HepG2 (cell line): ENCODE results near the gene HS6ST1. TPM values are rescaled to one million over a fixed set of nuclear protein-coding genes. Genes with fewer than 3 reads are reported as not detected.

ENCODE experiments used
- ATAC-seq: fragments of 200-7000 bp; cut with Tn5 transposase; 3 replicates; pipeline ENCODE4 v1.9.1; 2020; ENCODE audit warnings: mild to moderate bottlenecking, moderate library complexity
- BruUV-seq: library from RNA; stranded (reverse); fragments of 400-500 nt; replicated peaks from 2 replicates; lab custom pipeline; 2021; lab: Mats Ljungman, UMichigan
- CTCF ChIA-PET: fragments of 300-600 bp; formaldehyde crosslinking; extraction: SDS; loops from one replicate; lab custom pipeline; 2021; ENCODE audit warnings: low total read pairs, inconsistent platforms, low intra/inter-chr PET ratio; lab: Yijun Ruan, JAX
- POLR2A ChIA-PET: fragments of 350-600 bp; sonication (Branson Sonifier 250); formaldehyde crosslinking; loops from one replicate; lab custom pipeline; 2020; ENCODE audit warnings: antibody characterized with exemption, inconsistent platforms; lab: Yijun Ruan, JAX
- DNase-seq: peaks from one replicate; pipeline ENCODE4 v3.0.0-alpha.2; 2015; ENCODE audit warnings: low spot score
- FAIRE-seq: peaks from 3 replicates; lab custom pipeline; 2011; peaks lifted over from hg19 to GRCh38; lab: Jason Lieb, UNC
- H2AFZ ChIP-seq: one replicate; pipeline ENCODE4 v1.6.1; 2011; ENCODE audit warnings: low read length, inconsistent platforms
- H3K27ac ChIP-seq: fragments of 300-600 bp; 3 replicates; pipeline ENCODE4 v1.8.0; 2011; ENCODE audit warnings: mixed run types, mild to moderate bottlenecking, mixed read lengths, low read length, inconsistent platforms; ENCODE audit not compliant: insufficient read depth; ENCODE audit errors: extremely low read length
- H3K27me3 ChIP-seq, 2 experiments: fragments of 200-600 bp in 1 of 2; 2 replicates in 1 of 2; 3 replicates in 1 of 2; pipeline versions ENCODE4 v1.6.0 to v1.8.0; 2011; ENCODE audit warnings: low read length in 2 of 2, mild to moderate bottlenecking in 2 of 2, moderate library complexity in 2 of 2, inconsistent platforms in 1 of 2; ENCODE audit not compliant: insufficient read depth in 2 of 2, control insufficient read depth in 1 of 2
- H3K36me3 ChIP-seq, 2 experiments: fragments of 200-600 bp in 1 of 2; replicated peaks in 1 of 2; 2 replicates in 1 of 2; 3 replicates in 1 of 2; pipeline versions ENCODE4 v1.5.1 to v1.8.0; 2011; ENCODE audit warnings: low read length in 2 of 2, inconsistent platforms in 1 of 2; ENCODE audit not compliant: insufficient read depth in 2 of 2, control insufficient read depth in 1 of 2
- H3K4me1 ChIP-seq: 2 replicates; pipeline ENCODE4 v1.5.1; 2012; ENCODE audit warnings: low read length, inconsistent platforms; ENCODE audit not compliant: insufficient read depth
- H3K4me2 ChIP-seq: 2 replicates; pipeline ENCODE4 v1.6.0; 2011; ENCODE audit warnings: low read depth, low read length, inconsistent platforms
- H3K4me3 ChIP-seq, 3 experiments: fragments of 200-600 bp in 1 of 3; sonication (generic), shearing (Covaris generic) in 1 of 3; replicated peaks in 1 of 3; 2 replicates each; pipeline ENCODE4 v1.5.1; 2011 to 2016; ENCODE audit warnings: low read length in 3 of 3, inconsistent platforms in 2 of 3, low read depth in 2 of 3, mild to moderate bottlenecking in 2 of 3, control low read depth in 1 of 3, mixed read lengths in 1 of 3; ENCODE audit not compliant: insufficient read depth in 1 of 3
- H3K79me2 ChIP-seq: one replicate; pipeline ENCODE4 v1.6.1; 2011; ENCODE audit warnings: low read length, inconsistent platforms; ENCODE audit not compliant: insufficient read depth
- H3K9ac ChIP-seq: 2 replicates; pipeline ENCODE4 v1.6.0; 2011; ENCODE audit warnings: mild to moderate bottlenecking, low read depth, low read length, inconsistent platforms; ENCODE audit not compliant: insufficient read depth
- H3K9me3 ChIP-seq: 2 replicates; pipeline ENCODE4 v1.5.1; 2012; ENCODE audit warnings: mild to moderate bottlenecking, low read length
- H4K20me1 ChIP-seq: 2 replicates; pipeline ENCODE4 v1.6.0; 2011; ENCODE audit warnings: inconsistent platforms, mild to moderate bottlenecking, low read length, moderate library complexity; ENCODE audit not compliant: insufficient read depth
- ARHGAP35 ChIP-seq: sonication (generic); formaldehyde crosslinking; IDR thresholded peaks from 2 replicates; pipeline ENCODE4 v1.9.0; 2022; ENCODE audit warnings: mild to moderate bottlenecking, inconsistent platforms, moderate library complexity, missing genetic modification reagents, borderline replicate concordance
- BRD4 ChIP-seq: sonication (generic); formaldehyde crosslinking; IDR thresholded peaks from 2 replicates; pipeline ENCODE4 v1.4.0; 2020; ENCODE audit warnings: missing genetic modification reagents
- HMG20B ChIP-seq: conservative IDR thresholded peaks from 2 replicates; pipeline ENCODE4 v1.6.1; 2016; ENCODE audit warnings: missing genetic modification reagents, missing compliant biosample characterization
- IRF9 ChIP-seq: sonication (generic); formaldehyde crosslinking; IDR thresholded peaks from 2 replicates; pipeline ENCODE4 v1.8.0; 2022; ENCODE audit warnings: missing genetic modification reagents, mild to moderate bottlenecking, borderline replicate concordance
- JARID2 ChIP-seq: sonication (generic); formaldehyde crosslinking; IDR thresholded peaks from 2 replicates; pipeline ENCODE4 v1.8.1; 2023; ENCODE audit warnings: missing genetic modification reagents, inconsistent platforms; ENCODE audit not compliant: insufficient replicate concordance
- NR2C2 ChIP-seq: sonication (generic); formaldehyde crosslinking; IDR thresholded peaks from 2 replicates; pipeline ENCODE4 v1.4.0; 2020; ENCODE audit warnings: missing genetic modification reagents, mild to moderate bottlenecking, moderate library complexity, borderline replicate concordance
- SUZ12 ChIP-seq: fragments of 150-350 bp; IDR thresholded peaks from 2 replicates; pipeline ENCODE4 v1.6.1; 2014; ENCODE audit warnings: low read depth, low read length
- XBP1 ChIP-seq: sonication (generic); formaldehyde crosslinking; IDR thresholded peaks from 2 replicates; pipeline ENCODE4 v1.5.0; 2020; ENCODE audit warnings: missing genetic modification reagents
- ZNF33A ChIP-seq: sonication (generic); formaldehyde crosslinking; IDR thresholded peaks from 2 replicates; pipeline ENCODE4 v1.5.1; 2020; ENCODE audit warnings: missing genetic modification reagents, mild to moderate bottlenecking, moderate library complexity, borderline replicate concordance
- ZNF550 ChIP-seq: sonication (generic); formaldehyde crosslinking; IDR thresholded peaks from 2 replicates; pipeline ENCODE4 v1.4.0; 2020; ENCODE audit warnings: mild to moderate bottlenecking, missing genetic modification reagents, borderline replicate concordance
- ZNF558 ChIP-seq: sonication (generic); formaldehyde crosslinking; IDR thresholded peaks from 2 replicates; pipeline ENCODE4 v1.9.0; 2022; ENCODE audit warnings: mild to moderate bottlenecking, missing genetic modification reagents, borderline replicate concordance
- ZNF773 ChIP-seq: sonication (generic); formaldehyde crosslinking; IDR thresholded peaks from 2 replicates; pipeline ENCODE4 v1.4.0; 2020; ENCODE audit warnings: missing genetic modification reagents, borderline replicate concordance
- ZNF83 ChIP-seq: sonication (generic); formaldehyde crosslinking; IDR thresholded peaks from 2 replicates; pipeline ENCODE4 v1.4.0; 2020; ENCODE audit warnings: missing genetic modification reagents, mild to moderate bottlenecking, borderline replicate concordance
- WGBS: methylation state at CpG from one replicate; pipeline ENCODE4 v1.1.6; 2017; ENCODE audit warnings: low lambda C conversion rate; 5-methylcytosine and 5-hydroxymethylcytosine counted together
- in situ Hi-C: cut with HindIII; loops from 2 replicates; pipeline ENCODE4 v1.10.0; 2017; ENCODE audit warnings: low pct_unique_long_range_greater_than_20kb; ENCODE audit not compliant: extremely low pct_ligation_motif_present
- intact Hi-C: fragments of 100-400 bp; cut with micrococcal nuclease; formaldehyde crosslinking; loops from one replicate; pipeline ENCODE4 v1.10.0; 2022; ENCODE audit not compliant: unreplicated experiment
- polyA plus RNA-seq, 8 experiments: library from polyadenylated mRNA; depleted of rRNA in 3 of 8; stranded (reverse) in 7 of 8; unstranded in 1 of 8; fragments of >200 nt; fragmentation: Illumina TruSeq in 4 of 8; extraction: Trizol in 4 of 8; gene quantifications; 2 replicates each; pipeline versions ENCODE4 v1.2.1 to v1.2.3, GENCODE V29; 2011 to 2016; ENCODE audit warnings: low read depth in 4 of 8, missing spikeins in 1 of 8, mixed read lengths in 1 of 8; ENCODE audit not compliant: insufficient read depth in 1 of 8
- total RNA-seq, 5 experiments: library from RNA; depleted of rRNA; stranded (reverse); fragments of >200 nt; fragmentation: Illumina TruSeq; extraction: Trizol; gene quantifications; 2 replicates each; pipeline ENCODE4 v1.2.3, GENCODE V29; 2016; ENCODE audit warnings: low read depth in 1 of 5

HS6ST1 gene
- total and polyA plus RNA-seq, 2 of the 13 experiments (the other 11 are each of a cell fraction or from before 2014, with no cell fraction given): 34.5 to 84.6 TPM

DNA sequence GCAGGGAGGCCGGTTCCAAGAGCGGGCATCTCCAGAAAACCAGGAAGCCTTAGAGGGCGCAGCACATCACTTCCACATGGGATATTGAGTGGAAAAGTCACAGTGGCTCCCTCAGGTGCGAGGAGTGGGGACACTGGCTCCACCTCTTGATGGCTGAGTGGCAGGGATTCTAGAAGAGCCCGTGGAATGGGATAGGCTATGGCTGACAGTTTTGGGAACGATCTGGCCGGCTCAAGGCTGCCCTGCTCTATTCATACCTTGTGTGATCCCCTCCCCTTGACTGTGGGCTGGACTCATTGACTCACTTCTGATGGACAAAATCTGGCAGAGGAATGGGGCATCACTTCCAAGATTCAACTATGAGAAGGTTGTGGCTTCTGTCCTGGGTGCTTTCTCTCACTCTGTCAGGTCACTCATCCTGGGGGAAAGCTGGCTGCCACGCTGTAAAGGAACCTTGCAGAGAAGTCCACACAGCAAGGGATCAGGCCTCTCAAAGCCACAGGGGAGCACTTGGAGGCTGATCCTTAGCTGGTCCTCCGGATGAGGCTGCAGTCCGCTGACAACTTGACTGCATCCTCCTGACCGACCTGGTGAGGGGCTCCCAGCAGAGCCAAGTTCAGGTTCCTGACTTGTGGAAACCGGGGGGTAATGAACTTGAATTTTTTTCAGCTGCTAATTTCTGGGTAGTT, 46.7 kb upstream of the HS6ST1 start:
- ATAC-seq (no peak), DNase-seq (no peak), FAIRE-seq (no peak)
- H3K27me3 ChIP-seq: peaks cover 10 to 21% of the 10 kb centered on the region in 2 experiments
- H3K4me3 ChIP-seq: no peak overlapping the region
- POLR2A ChIA-PET: no interaction called here
- H2AFZ ChIP-seq: no peak overlapping the region
- BruUV-seq: no TSS peak
- 64% methylated on average over 12 of the region's 12 CpGs for WGBS
- H3K9me3 ChIP-seq: no peaks in the 10 kb centered on the region
- no peaks in the 10 kb centered on the region for H3K36me3 ChIP-seq
- H3K79me2 ChIP-seq: no peaks in the 10 kb centered on the region
- H3K4me2 ChIP-seq: no peak overlapping the region
- H4K20me1 ChIP-seq: no peaks in the 10 kb centered on the region
- TF ChIP-seq HMG20B (CRISPR knock-in tag) (no peak), ZNF558 (CRISPR knock-in tag) (no peak), ZNF773 (CRISPR knock-in tag) (no peak), IRF9 (CRISPR knock-in tag) (no peak), SUZ12 (no peak), ARHGAP35 (no peak), JARID2 (CRISPR knock-in tag) (no peak), ZNF83 (CRISPR knock-in tag) (no peak), BRD4 (no peak), ZNF550 (CRISPR knock-in tag) (no peak), ZNF33A (CRISPR knock-in tag) (no peak), XBP1 (CRISPR knock-in tag) (no peak), NR2C2 (CRISPR knock-in tag) (no peak)
- TF ChIP-seq, all 625 proteins: peak for 0
- Histone ChIP-seq H3K27ac (no peak overlapping the region), H3K4me1 (peaks cover 11% of the 10 kb centered on the region), H3K9ac (no peak overlapping the region)
- CTCF ChIA-PET: no interaction called here
- in situ Hi-C loops (no loop called here), intact Hi-C loops (no loop called here)
